WI38 (cell line): ENCODE data around the gene KIF18B.
A peak's percentile ranks its signal among the peaks of the same experiment; 100 is the strongest.

ENCODE experiments used
- H3K4me3 ChIP-seq: 2 replicates; pipeline ENCODE4 v1.5.1; 2011; ENCODE audit warnings: low read depth, mild to moderate bottlenecking, control low read depth, low read length
- CTCF ChIP-seq: IDR thresholded peaks from 2 replicates; pipeline ENCODE4 v1.5.1; 2012; ENCODE audit warnings: low read depth, mild to moderate bottlenecking, control low read depth, low read length

The KIF18B gene

GRCh38 chr17:44912763-44913544 is 34.6 kb downstream of the KIF18B start:
- no peak overlapping the region for H3K4me3 ChIP-seq
- no peak for TF ChIP-seq CTCF

GRCh38 chr17:44911133-44912001 is 36.2 kb downstream of the KIF18B start:
- H3K4me3 ChIP-seq, result no peak overlapping the region
- TF ChIP-seq CTCF, result 0 out of 2 replicates have a peak, but pooled peaks have one; percentile 14

GRCh38 chr17:44910231-44911106 is 37.1 kb downstream of the KIF18B start:
- no peak for TF ChIP-seq CTCF
- no peak overlapping the region for H3K4me3 ChIP-seq

GRCh38 chr17:44909681-44910144 is 37.9 kb downstream of the KIF18B start:
- H3K4me3 ChIP-seq, result no peak overlapping the region
- no peak for TF ChIP-seq CTCF

- no peak overlapping the region for H3K4me3 ChIP-seq
- TF ChIP-seq CTCF, result no peak
Measured at GRCh38 chr17:44908761-44909326, 38.7 kb downstream of the KIF18B start.

- TF ChIP-seq CTCF, result no peak
- no peak overlapping the region for H3K4me3 ChIP-seq
Measured at GRCh38 chr17:44907729-44908470, 39.7 kb downstream of the KIF18B start.
